Superior temporal gyrus (tissue), 1 donor: ENCODE data around the gene ZFYVE27.

Experiments used
- DNase-seq: peaks from one replicate; pipeline ENCODE4 v3.0.0-alpha.2; 2016; ENCODE audit errors: extremely low spot score

Gene ZFYVE27

DNA sequence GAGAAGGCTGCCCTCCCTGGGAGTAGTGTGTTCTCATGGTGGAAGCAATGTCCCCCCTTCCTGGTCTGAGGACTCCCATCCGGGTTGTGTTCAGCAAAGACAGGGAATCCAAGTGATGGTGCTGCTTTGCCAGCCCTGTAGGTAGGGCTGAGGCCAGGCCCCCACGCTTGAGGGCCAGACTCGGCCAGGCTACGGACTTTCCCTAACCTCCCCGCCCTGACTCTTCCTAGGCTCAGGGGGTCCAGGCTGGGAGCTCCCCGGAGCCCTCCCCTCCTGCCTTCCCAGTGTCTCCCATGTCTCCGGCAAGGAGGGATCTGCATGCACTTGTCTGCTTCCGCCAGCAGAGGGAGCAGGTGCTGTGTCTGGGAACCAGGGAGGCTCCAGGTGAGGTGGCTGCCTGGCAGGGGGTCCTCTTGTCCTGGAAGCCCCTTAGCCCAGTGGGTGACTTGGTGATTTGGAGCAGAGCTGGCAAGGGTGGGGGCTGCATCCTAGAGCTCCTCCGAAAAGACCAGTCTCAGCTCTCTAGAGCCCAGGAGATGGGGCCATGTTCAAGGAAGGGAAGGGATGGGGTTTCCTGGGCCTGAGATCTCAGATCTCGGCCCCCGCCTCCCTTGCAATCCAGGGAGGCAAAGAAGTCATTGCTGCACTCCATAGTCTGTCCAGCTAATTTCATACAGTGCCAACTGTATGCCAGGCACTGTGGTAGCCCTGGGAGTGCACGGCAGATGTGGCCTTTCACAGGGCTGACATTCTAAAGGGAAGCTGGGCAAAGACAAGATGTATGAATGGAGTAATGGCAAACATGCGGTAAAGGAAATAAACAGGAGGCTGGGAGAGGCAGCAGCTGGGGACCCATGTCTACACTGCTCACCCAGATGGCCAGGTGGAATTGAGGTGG lies 55.1 kb downstream of the ZFYVE27 start:
- peak; percentile 79 for DNase-seq

DNA sequence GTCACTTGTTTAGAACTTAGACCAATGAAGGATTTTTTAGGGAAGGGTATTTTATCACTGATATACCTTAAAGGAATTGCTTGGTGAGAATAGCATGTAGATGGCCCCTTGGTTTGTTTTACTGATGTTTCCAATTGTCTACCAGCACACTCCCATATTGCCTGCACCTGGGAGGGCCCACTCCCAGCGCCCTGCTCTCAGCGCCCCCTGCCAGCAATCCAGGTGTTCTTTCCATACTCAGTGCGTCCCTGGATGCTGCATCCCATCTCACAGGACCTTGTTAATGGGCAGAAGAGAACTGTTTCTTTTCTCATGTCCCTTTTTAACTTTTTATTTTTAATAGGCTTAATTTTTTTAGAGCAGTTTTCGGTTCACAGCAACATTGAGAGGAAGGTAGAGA lies 59.0 kb downstream of the ZFYVE27 start:
- DNase-seq: no peak

DNA sequence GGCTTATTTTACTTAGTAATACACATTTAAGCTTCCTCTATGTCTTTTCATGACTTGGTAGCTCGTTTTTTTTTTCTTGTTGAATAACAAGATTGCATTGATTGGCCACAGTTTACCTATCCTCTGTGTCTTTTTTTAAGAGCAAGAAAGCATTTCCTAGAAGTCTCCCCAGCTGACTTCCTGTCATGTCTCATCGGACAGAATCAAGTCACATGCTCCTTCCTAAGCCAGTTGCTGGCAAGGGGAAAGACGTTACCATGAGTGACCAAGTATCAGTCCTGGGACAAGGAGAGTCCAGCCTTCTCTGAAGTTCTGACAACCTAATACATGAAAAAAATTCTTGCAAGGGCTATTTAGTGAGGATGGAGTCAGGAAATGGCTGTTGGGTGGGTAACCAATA lies 59.7 kb downstream of the ZFYVE27 start:
- DNase-seq: no peak

GRCh38 chr10:97798958-97799610 lies 62.2 kb downstream of the ZFYVE27 start:
- no peak for DNase-seq

DNA sequence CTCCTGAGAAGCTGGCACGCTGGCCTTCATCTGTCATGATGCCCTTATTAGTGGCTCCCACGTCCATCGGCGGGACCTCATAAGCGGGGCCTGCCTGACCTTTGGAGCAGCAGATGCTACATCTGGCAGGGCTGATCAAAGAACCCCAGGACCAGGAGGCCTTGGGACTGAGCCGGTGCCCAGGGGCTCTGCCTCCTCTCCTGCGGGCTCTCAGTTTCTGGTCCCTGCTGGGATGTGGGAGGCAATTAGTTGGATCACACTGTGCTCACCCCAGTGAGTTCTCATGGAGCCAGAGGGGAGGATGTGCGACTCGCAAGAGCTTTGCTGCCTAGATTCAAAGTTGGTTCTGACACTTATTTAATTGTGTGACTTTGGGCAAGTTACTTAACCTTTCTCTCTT lies 63.5 kb downstream of the ZFYVE27 start:
- DNase-seq: no peak

DNA sequence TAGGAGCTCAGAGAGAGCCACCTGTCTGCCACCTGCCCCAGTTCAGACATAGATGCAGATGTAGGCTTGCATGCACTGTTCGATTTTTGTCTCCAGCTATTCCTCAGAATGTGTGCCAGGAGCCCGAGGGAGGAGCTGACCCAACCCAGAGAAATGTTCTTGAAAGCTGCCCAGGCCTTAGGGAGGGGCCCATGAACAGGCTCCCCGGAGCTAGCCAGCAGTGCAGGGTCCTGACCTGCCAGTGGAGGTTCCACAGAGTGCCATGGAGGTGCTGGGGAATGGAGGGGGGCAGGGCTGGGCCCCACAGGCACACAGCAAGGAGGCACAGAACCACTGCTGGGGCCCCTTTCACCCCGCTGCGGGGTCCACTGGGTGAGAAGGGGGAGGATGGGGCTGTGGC lies 64.5 kb downstream of the ZFYVE27 start:
- no peak for DNase-seq

- no peak for DNase-seq
Measured at GRCh38 chr10:97805096-97805884, 68.4 kb downstream of the ZFYVE27 start.

- DNase-seq: no peak
Measured at GRCh38 chr10:97805949-97806348, 69.0 kb downstream of the ZFYVE27 start.

GRCh38 chr10:97810446-97810845 lies 73.5 kb downstream of the ZFYVE27 start:
- no peak for DNase-seq
